RWPE2 (cell line): ENCODE data around the gene EVA1A.

Experiments used
- ATAC-seq: fragments of 200-7000 bp; cut with Tn5 transposase; 3 replicates; pipeline ENCODE4 v1.9.1; 2021; ENCODE audit warnings: low read depth
- DNase-seq: peaks from one replicate; pipeline ENCODE4 v3.0.0-alpha.2; 2020; ENCODE audit warnings: low spot score
- H3K27ac ChIP-seq: fragments of 450-650 bp; 2 replicates; pipeline ENCODE4 v1.5.1; 2017; ENCODE audit warnings: mild to moderate bottlenecking; ENCODE audit not compliant: poor library complexity, severe bottlenecking
- H3K27me3 ChIP-seq: fragments of 250-450 bp; sonication (Bioruptor Pico); 2 replicates; pipeline ENCODE4 v1.5.1; 2021; ENCODE audit warnings: mild to moderate bottlenecking, moderate library complexity; ENCODE audit not compliant: insufficient read depth, poor library complexity, severe bottlenecking
- H3K36me3 ChIP-seq: fragments of 250-450 bp; sonication (Bioruptor Pico); 2 replicates; pipeline ENCODE4 v1.5.1; 2020; ENCODE audit warnings: low read depth, mild to moderate bottlenecking, moderate library complexity
- H3K4me1 ChIP-seq: fragments of 250-450 bp; sonication (Bioruptor Pico); 2 replicates; pipeline ENCODE4 v1.5.1; 2021; ENCODE audit warnings: mild to moderate bottlenecking, moderate library complexity; ENCODE audit not compliant: insufficient read depth, poor library complexity, severe bottlenecking
- H3K4me3 ChIP-seq: fragments of 250-450 bp; sonication (Bioruptor Pico); 2 replicates; pipeline ENCODE4 v1.5.1; 2021; ENCODE audit warnings: mild to moderate bottlenecking, moderate library complexity; ENCODE audit not compliant: severe bottlenecking
- H3K9me3 ChIP-seq: fragments of 250-450 bp; sonication (Bioruptor Pico); 2 replicates; pipeline ENCODE4 v1.5.1; 2021; ENCODE audit warnings: mild to moderate bottlenecking, moderate library complexity; ENCODE audit not compliant: severe bottlenecking
- TF ChIP-seq, protein P1 (sequence below): fragments of 450-650 bp; IDR thresholded peaks from one replicate; pipeline ENCODE4 v1.5.1; 2017; ENCODE audit warnings: mild to moderate bottlenecking, moderate library complexity; ENCODE audit not compliant: poor library complexity, severe bottlenecking

The EVA1A gene

DNA sequence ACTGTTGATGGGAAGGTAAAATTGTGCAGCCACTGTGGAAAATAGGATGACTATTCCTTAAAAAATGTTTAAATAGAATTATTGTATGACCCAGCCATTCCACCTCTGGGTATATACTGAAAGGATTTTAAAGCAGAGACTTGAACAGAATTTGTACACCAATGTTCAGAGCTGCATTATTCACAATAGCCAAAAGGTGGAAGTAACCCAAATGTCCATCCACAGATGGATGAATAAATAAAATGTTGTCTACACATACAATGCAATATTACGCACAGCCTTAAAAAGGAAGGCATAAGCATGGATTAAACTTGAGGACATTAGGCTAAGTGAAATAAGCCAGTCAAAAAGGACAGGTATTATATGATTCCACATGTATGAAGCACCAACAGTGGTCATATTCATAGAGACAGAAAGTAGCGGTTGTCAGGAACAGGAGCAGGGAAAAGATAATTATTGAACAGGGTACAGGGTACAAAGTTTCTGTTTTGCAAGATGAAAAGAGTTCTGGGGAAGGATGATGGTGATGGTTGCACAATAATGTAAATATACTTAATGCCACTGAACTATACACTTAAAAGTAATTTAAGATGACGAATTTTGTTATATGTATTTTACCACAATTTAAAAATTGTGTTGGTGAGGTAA, 39.4 kb downstream of the EVA1A start:
- Histone ChIP-seq H3K4me1 (peaks cover 24% of the 10 kb centered on the region), H3K9me3 (no peaks in the 10 kb centered on the region), H3K36me3 (peaks cover 15% of the 10 kb centered on the region), H3K4me3 (no peak overlapping the region), H3K27ac (no peak overlapping the region), H3K27me3 (no peaks in the 10 kb centered on the region)
- no peak for DNase-seq
- no peak for ATAC-seq
- TF ChIP-seq, protein P1, sequence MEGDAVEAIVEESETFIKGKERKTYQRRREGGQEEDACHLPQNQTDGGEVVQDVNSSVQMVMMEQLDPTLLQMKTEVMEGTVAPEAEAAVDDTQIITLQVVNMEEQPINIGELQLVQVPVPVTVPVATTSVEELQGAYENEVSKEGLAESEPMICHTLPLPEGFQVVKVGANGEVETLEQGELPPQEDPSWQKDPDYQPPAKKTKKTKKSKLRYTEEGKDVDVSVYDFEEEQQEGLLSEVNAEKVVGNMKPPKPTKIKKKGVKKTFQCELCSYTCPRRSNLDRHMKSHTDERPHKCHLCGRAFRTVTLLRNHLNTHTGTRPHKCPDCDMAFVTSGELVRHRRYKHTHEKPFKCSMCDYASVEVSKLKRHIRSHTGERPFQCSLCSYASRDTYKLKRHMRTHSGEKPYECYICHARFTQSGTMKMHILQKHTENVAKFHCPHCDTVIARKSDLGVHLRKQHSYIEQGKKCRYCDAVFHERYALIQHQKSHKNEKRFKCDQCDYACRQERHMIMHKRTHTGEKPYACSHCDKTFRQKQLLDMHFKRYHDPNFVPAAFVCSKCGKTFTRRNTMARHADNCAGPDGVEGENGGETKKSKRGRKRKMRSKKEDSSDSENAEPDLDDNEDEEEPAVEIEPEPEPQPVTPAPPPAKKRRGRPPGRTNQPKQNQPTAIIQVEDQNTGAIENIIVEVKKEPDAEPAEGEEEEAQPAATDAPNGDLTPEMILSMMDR, result no peak

DNA sequence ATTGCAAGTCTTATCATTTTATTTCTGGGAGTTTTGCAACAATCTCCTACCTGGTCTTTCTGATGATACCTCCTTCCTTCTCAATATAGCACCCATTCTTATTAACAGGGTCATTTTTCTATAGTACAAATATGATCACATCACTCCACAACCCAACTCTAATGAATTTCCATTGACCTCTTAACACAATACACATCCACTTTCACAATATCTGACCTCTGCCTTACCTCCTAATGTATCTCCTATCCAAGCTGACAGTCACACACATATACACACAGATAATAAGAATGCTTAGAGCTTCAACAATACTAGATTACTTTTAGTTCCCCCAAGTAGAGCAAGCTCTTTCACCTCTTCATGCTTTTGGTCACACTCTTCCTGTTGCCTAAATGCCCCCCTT, 40.9 kb downstream of the EVA1A start:
- TF ChIP-seq, protein P1, result no peak
- Histone ChIP-seq H3K36me3 (peaks cover 18% of the 10 kb centered on the region), H3K4me1 (peaks cover 12% of the 10 kb centered on the region), H3K27ac (no peak overlapping the region), H3K27me3 (no peaks in the 10 kb centered on the region), H3K9me3 (no peaks in the 10 kb centered on the region), H3K4me3 (no peak overlapping the region)
- DNase-seq (no peak), ATAC-seq (no peak)

DNA sequence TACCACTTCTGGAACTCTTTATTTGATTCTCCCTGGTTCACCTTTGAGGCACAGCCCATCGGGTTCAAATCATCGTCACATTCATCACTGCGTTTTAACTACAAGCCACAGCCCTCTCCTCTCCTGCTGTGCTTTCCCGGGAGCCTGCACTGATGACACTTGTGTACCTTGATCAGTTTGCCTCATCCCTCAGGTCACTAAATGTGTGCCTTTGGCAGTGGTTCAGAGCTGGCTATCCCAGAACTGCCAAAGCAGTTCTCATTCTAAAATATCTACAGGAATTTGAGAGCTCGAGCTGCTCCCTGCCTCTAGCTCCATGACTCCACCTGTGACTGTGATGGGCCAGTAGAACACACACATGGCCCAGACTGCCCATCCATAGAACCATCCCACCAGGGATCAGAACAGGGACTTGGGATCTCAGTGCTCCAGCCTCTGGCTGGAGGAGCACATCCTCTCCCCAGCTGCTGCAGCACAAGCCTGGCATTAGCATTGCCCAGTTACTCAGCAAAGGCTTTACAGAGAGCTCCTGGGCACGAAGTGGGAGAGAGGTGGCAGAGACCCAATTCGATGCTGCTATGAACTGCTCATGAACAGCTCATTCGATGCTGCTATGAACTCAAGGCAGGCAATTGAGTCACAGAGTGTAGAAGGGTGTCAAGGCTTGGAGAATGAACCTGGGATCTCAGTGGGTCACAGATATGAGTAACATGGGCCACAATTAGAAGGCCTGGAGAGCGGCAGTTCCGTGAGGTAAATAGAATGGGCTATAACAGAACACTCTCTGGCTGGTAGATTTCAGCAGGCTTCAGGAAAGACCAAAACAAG, 41.9 kb downstream of the EVA1A start:
- ATAC-seq, result no peak
- H3K4me1 ChIP-seq, result peaks cover 10% of the 10 kb centered on the region

DNA sequence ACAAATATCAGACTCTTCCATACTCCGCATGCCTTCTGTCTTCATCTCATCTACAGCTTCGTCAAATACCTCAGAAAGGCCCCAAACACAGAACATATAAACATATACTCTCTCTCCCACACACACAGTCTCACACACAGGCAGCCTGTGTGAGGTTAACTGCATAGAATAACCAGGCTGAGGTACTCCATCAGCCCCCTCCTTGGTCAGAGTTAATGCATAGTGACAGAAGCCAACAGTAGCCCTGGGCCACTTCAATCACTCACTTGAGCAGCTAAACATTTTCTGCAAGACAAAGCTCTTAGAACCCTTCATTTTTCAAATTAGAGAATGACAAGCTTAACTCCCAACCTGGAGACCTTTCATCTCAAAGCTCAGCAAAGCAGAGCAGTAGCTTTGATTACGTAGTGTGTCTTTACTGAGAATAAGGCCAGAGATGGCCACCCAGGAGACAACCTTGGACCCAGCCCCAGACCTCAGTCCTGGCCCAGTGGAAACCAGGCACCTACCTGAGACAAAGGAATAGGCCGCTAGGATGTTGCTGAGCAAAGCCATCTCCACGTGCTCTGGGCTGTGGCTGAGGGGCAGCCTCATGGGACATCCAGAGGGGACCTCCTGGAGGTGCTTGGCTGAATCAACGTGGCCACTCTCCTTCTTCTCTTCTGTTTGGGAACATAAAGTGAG, 43.0 kb downstream of the EVA1A start:
- TF ChIP-seq, protein P1, result no peak
- ATAC-seq, result no peak
- Histone ChIP-seq H3K4me3 (no peak overlapping the region), H3K4me1 (peaks cover 5% of the 10 kb centered on the region), H3K36me3 (peaks cover 27% of the 10 kb centered on the region), H3K27me3 (no peaks in the 10 kb centered on the region), H3K9me3 (no peaks in the 10 kb centered on the region), H3K27ac (no peak overlapping the region)
- no peak for DNase-seq

More for the DNA sequence above, 41.9 kb downstream of the EVA1A start:
- Histone ChIP-seq H3K4me3 (no peak overlapping the region), H3K9me3 (no peaks in the 10 kb centered on the region), H3K27me3 (no peaks in the 10 kb centered on the region), H3K36me3 (peaks cover 18% of the 10 kb centered on the region), H3K27ac (no peak overlapping the region)
- no peak for DNase-seq
- TF ChIP-seq, protein P1, result no peak
